IMR-90 (cell line): Measurements from ENCODE around the gene SMARCD1. TPM values are rescaled to one million over a fixed set of nuclear protein-coding genes. Genes with fewer than 3 reads are reported as not detected.

ENCODE experiments used
- ATAC-seq: fragments of 200-7000 bp; cut with Tn5 transposase; 2 replicates; pipeline ENCODE4 v1.9.1; 2020; ENCODE audit warnings: low read depth, mild to moderate bottlenecking, moderate library complexity
- BruUV-seq: library from RNA; stranded (reverse); fragments of 400-500 nt; replicated peaks from 2 replicates; lab custom pipeline; 2021; lab: Mats Ljungman, UMichigan
- CTCF ChIA-PET: fragments of 300-600 bp; formaldehyde crosslinking; extraction: SDS; loops from one replicate; lab custom pipeline; 2021; ENCODE audit warnings: antibody characterized with exemption; lab: Yijun Ruan, JAX
- POLR2A ChIA-PET: fragments of 300-600 bp; sonication (Branson Sonifier 250); formaldehyde crosslinking; loops from one replicate; lab custom pipeline; 2022; ENCODE audit warnings: antibody characterized with exemption; ENCODE audit not compliant: unreplicated experiment; lab: Charles Lee
- DNase-seq: peaks from one replicate; pipeline ENCODE4 v3.0.0; 2013
- H2AFZ ChIP-seq: replicated peaks from 2 replicates; pipeline ENCODE3; 2013; ENCODE audit warnings: low read length, mild to moderate bottlenecking; ENCODE audit not compliant: poor library complexity
- H2AK5ac ChIP-seq: 2 replicates; pipeline ENCODE4 v1.6.1; 2013; ENCODE audit warnings: low read depth, low read length, inconsistent platforms
- H2AK9ac ChIP-seq: replicated peaks from 2 replicates; pipeline ENCODE3; 2013; ENCODE audit warnings: mild to moderate bottlenecking, low read depth, low read length, moderate library complexity; ENCODE audit not compliant: poor library complexity
- H2BK120ac ChIP-seq: 2 replicates; pipeline ENCODE4 v1.6.1; 2013; ENCODE audit warnings: low read depth, low read length, inconsistent platforms
- H2BK15ac ChIP-seq: 3 replicates; pipeline ENCODE4 v1.6.1; 2013; ENCODE audit warnings: low read depth, low read length, inconsistent platforms
- H2BK20ac ChIP-seq: 2 replicates; pipeline ENCODE4 v1.6.1; 2013; ENCODE audit warnings: low read depth, mild to moderate bottlenecking, inconsistent platforms, low read length, moderate library complexity
- H2BK5ac ChIP-seq: 2 replicates; pipeline ENCODE4 v1.6.1; 2013; ENCODE audit warnings: mild to moderate bottlenecking, low read depth, low read length, inconsistent platforms; ENCODE audit not compliant: poor library complexity, severe bottlenecking
- H3K14ac ChIP-seq: replicated peaks from 2 replicates; pipeline ENCODE4 v1.6.1; 2013; ENCODE audit warnings: low read depth, low read length, inconsistent platforms
- H3K18ac ChIP-seq: 2 replicates; pipeline ENCODE4 v1.6.1; 2013; ENCODE audit warnings: low read depth, low read length, control low read depth
- H3K23ac ChIP-seq: 2 replicates; pipeline ENCODE4 v1.6.1; 2013; ENCODE audit warnings: low read depth, low read length, inconsistent platforms
- H3K27ac ChIP-seq: 2 replicates; pipeline ENCODE4 v1.5.1; 2013; ENCODE audit warnings: mild to moderate bottlenecking, control low read depth, low read length; ENCODE audit not compliant: insufficient read depth
- H3K27me3 ChIP-seq: 2 replicates; pipeline ENCODE4 v1.6.1; 2013; ENCODE audit warnings: low read length; ENCODE audit not compliant: control insufficient read depth, insufficient read depth
- H3K36me3 ChIP-seq: 2 replicates; pipeline ENCODE4 v1.6.1; 2013; ENCODE audit warnings: low read length, mixed read lengths; ENCODE audit not compliant: control insufficient read depth, insufficient read depth
- H3K4ac ChIP-seq: 2 replicates; pipeline ENCODE4 v1.6.1; 2013; ENCODE audit warnings: low read depth, low read length, inconsistent platforms
- H3K4me1 ChIP-seq: 2 replicates; pipeline ENCODE4 v1.6.1; 2013; ENCODE audit warnings: low read length, mixed read lengths; ENCODE audit not compliant: control insufficient read depth, insufficient read depth
- H3K4me2 ChIP-seq: 2 replicates; pipeline ENCODE4 v1.6.1; 2013; ENCODE audit warnings: low read depth, mild to moderate bottlenecking, control low read depth, low read length, moderate library complexity
- H3K4me3 ChIP-seq: 2 replicates; pipeline ENCODE4 v1.5.1; 2013; ENCODE audit warnings: low read depth, mild to moderate bottlenecking, control low read depth, low read length, moderate library complexity; ENCODE audit not compliant: insufficient read depth
- H3K56ac ChIP-seq: 2 replicates; pipeline ENCODE4 v1.6.1; 2013; ENCODE audit warnings: low read length, inconsistent platforms; ENCODE audit not compliant: insufficient read depth; ENCODE audit errors: extremely low read depth
- H3K79me1 ChIP-seq, 2 experiments: 2 replicates each; pipeline ENCODE4 v1.6.1; 2013; ENCODE audit warnings: low read length in 2 of 2, inconsistent platforms in 1 of 2, low read depth in 1 of 2
- H3K9ac ChIP-seq: 2 replicates; pipeline ENCODE4 v1.6.1; 2013; ENCODE audit warnings: low read depth, low read length, control low read depth
- H3K9me1 ChIP-seq: 2 replicates; pipeline ENCODE4 v1.6.1; 2013; ENCODE audit warnings: low read length, inconsistent platforms; ENCODE audit not compliant: insufficient read depth
- H3K9me3 ChIP-seq: 2 replicates; pipeline ENCODE4 v1.6.1; 2013; ENCODE audit warnings: low read length; ENCODE audit not compliant: control insufficient read depth, insufficient read depth
- H4K20me1 ChIP-seq: 2 replicates; pipeline ENCODE4 v1.6.1; 2013; ENCODE audit warnings: low read length, inconsistent platforms; ENCODE audit not compliant: insufficient read depth
- H4K5ac ChIP-seq: 2 replicates; pipeline ENCODE4 v1.6.1; 2013; ENCODE audit warnings: mild to moderate bottlenecking, low read depth, low read length, control low read depth
- H4K8ac ChIP-seq, 2 experiments: 2 replicates each; pipeline ENCODE4 v1.6.1; 2013; ENCODE audit warnings: low read depth in 2 of 2, low read length in 2 of 2, control low read depth in 1 of 2, inconsistent platforms in 1 of 2
- H4K91ac ChIP-seq: 2 replicates; pipeline ENCODE4 v1.6.1; 2013; ENCODE audit warnings: low read depth, low read length, inconsistent platforms; ENCODE audit not compliant: insufficient read depth
- BHLHE40 ChIP-seq: fragments of 150-350 bp; IDR thresholded peaks from 2 replicates; pipeline ENCODE4 v1.6.1; 2016; ENCODE audit warnings: mild to moderate bottlenecking, low read depth, low read length
- CEBPB ChIP-seq: IDR thresholded peaks from 2 replicates; pipeline ENCODE4 v1.6.1; 2012; ENCODE audit warnings: low read depth, low read length, improper control_type of control experiment
- CHD1 ChIP-seq: IDR thresholded peaks from 2 replicates; pipeline ENCODE4 v1.6.1; 2012; ENCODE audit warnings: low read depth, low read length, improper control_type of control experiment
- FOS ChIP-seq: fragments of 150-350 bp; IDR thresholded peaks from 2 replicates; pipeline ENCODE4 v1.6.1; 2016; ENCODE audit warnings: low read depth, low read length
- MAFK ChIP-seq: IDR thresholded peaks from 2 replicates; pipeline ENCODE4 v1.6.1; 2012; ENCODE audit warnings: low read depth, low read length, improper control_type of control experiment
- MAZ ChIP-seq: IDR thresholded peaks from 2 replicates; pipeline ENCODE4 v1.6.1; 2012; ENCODE audit warnings: low read depth, mild to moderate bottlenecking, low read length, improper control_type of control experiment, moderate library complexity, borderline replicate concordance
- MXI1 ChIP-seq: IDR thresholded peaks from 2 replicates; pipeline ENCODE4 v1.6.1; 2012; ENCODE audit warnings: low read depth, mild to moderate bottlenecking, low read length, moderate library complexity, borderline replicate concordance
- NFE2L2 ChIP-seq: fragments of 150-350 bp; IDR thresholded peaks from 2 replicates; pipeline ENCODE4 v1.6.1; 2016; ENCODE audit warnings: low read depth, mild to moderate bottlenecking, low read length
- POLR2A ChIP-seq: IDR thresholded peaks from 2 replicates; pipeline ENCODE4 v1.6.1; 2012; ENCODE audit warnings: mild to moderate bottlenecking, low read depth, low read length
- RAD21 ChIP-seq: IDR thresholded peaks from 2 replicates; pipeline ENCODE4 v1.6.1; 2012; ENCODE audit warnings: low read length, improper control_type of control experiment
- RCOR1 ChIP-seq: IDR thresholded peaks from 2 replicates; pipeline ENCODE4 v1.6.1; 2012; ENCODE audit warnings: mild to moderate bottlenecking, low read length, improper control_type of control experiment; ENCODE audit not compliant: insufficient replicate concordance
- RFX5 ChIP-seq: IDR thresholded peaks from 2 replicates; pipeline ENCODE4 v1.8.0; 2012; ENCODE audit warnings: low read depth, mild to moderate bottlenecking, low read length, moderate library complexity
- SMC3 ChIP-seq: fragments of 150-350 bp; IDR thresholded peaks from 2 replicates; pipeline ENCODE4 v1.6.1; 2016; ENCODE audit warnings: low read depth, mild to moderate bottlenecking, antibody characterized with exemption, low read length, moderate library complexity
- WGBS, 2 experiments: methylation state at CpG; one replicate each; pipeline versions ENCODE4 v1.1.5 to v1.1.7; 2013; ENCODE audit warnings: missing lambda C conversion rate in 2 of 2; ENCODE audit not compliant: insufficient read length in 1 of 2; ENCODE audit errors: extremely low coverage in 2 of 2; 5-methylcytosine and 5-hydroxymethylcytosine counted together
- dilution Hi-C: fragments of 300-500 bp; cut with HindIII; formaldehyde crosslinking; loops from one replicate; pipeline ENCODE4 v1.14.3; 2018; ENCODE audit warnings: low sequenced_read_pairs; ENCODE audit not compliant: unreplicated experiment
- in situ Hi-C: fragments of 300-500 bp; cut with MboI; formaldehyde crosslinking; loops from 3 replicates; pipeline ENCODE4 v1.14.3; 2019; ENCODE audit warnings: low sequenced_read_pairs, inconsistent platforms, mixed read lengths
- intact Hi-C: fragments of 100-400 bp; cut with micrococcal nuclease; formaldehyde crosslinking; loops from 2 replicates; pipeline ENCODE4 v1.10.0; 2022
- polyA plus RNA-seq, 3 experiments: library from polyadenylated mRNA; depleted of rRNA; stranded (reverse); fragments of >200 nt; gene quantifications; 2 replicates each; pipeline ENCODE4 v1.2.3, GENCODE V29; 2012; ENCODE audit warnings: low replicate concordance in 1 of 3
- total RNA-seq: library from RNA; depleted of rRNA; stranded (reverse); fragments of >200 nt; gene quantifications from 2 replicates; pipeline ENCODE4 v1.2.3, GENCODE V29; 2012
- TF ChIP-seq, protein P1 (sequence below): fragments of 150-350 bp; IDR thresholded peaks from 2 replicates; pipeline ENCODE4 v1.6.1; 2017; ENCODE audit warnings: mild to moderate bottlenecking, antibody characterized with exemption, low read length, low read depth
- TF ChIP-seq, protein P2 (sequence below): conservative IDR thresholded peaks from 2 replicates; pipeline ENCODE4 v1.5.1; 2012; ENCODE audit warnings: mild to moderate bottlenecking, low read depth, low read length, improper control_type of control experiment
- TF ChIP-seq, protein P3 (sequence below): fragments of 150-350 bp; IDR thresholded peaks from 2 replicates; pipeline ENCODE4 v1.6.1; 2016; ENCODE audit warnings: low read depth, mild to moderate bottlenecking, low read length, moderate library complexity, borderline replicate concordance

SMARCD1 gene
- total and polyA plus RNA-seq, 2 of the 4 experiments (the other 2 are of a cell fraction) = 28.1 to 47.9 TPM

DNA sequence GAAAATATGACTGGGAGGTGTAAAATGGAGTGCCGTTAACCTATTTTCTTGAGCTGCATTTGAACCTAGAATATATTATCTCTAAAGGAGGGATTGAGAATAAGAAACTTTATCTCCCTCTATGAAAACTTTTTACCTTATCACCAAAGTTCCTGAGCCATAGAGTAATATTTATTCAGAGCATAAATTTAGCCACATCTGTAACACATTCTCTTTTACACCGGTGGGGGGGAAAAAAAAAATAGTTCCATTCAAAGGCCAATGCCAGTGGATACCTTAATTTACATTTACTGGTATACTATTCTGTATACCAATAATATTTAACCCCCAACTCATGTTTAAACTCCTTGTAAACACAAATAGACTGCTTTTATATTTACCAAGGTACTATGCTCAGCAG is 60.3 kb downstream of the SMARCD1 start:
- Histone ChIP-seq H2BK20ac (no peak overlapping the region), H3K9me1 (peaks cover 5% of the 10 kb centered on the region; the same call in 1 of the 2 replicates), H3K9me3 (no peaks in the 10 kb centered on the region), H4K8ac (no peak overlapping the region), H3K18ac (no peak overlapping the region), H3K79me1 (peaks cover 16 to 61% of the 10 kb centered on the region in 2 experiments), H2AFZ (no peak overlapping the region), H3K4ac (no peak overlapping the region), H3K9ac (no peak overlapping the region), H3K4me3 (no peak overlapping the region), H3K4me1 (peaks cover 3% of the 10 kb centered on the region; the same call in 1 of the 2 replicates), H2BK120ac (no peak overlapping the region), H3K23ac (no peak overlapping the region), H3K27ac (no peak overlapping the region), H2BK15ac (no peak overlapping the region), H4K5ac (no peak overlapping the region), H4K91ac (no peak overlapping the region), H3K27me3 (no peaks in the 10 kb centered on the region), H2AK5ac (no peak overlapping the region), H2BK5ac (no peak overlapping the region), H4K20me1 (0 out of 2 replicates have a peak, but pooled peaks cover under 1% of the 10 kb centered on the region), H3K56ac (no peak overlapping the region), H3K14ac (no peak overlapping the region), H3K36me3 (peaks cover 11% of the 10 kb centered on the region), H2AK9ac (no peak overlapping the region), H3K4me2 (no peak overlapping the region)
- ChIA-PET POLR2A (no interaction called here), CTCF (no interaction called here)
- dilution Hi-C loops = no loop called here
- ATAC-seq (no peak), DNase-seq (no peak)
- TF ChIP-seq RAD21 (no peak), SMC3 (no peak), RCOR1 (no peak), MXI1 (no peak), FOS (no peak), POLR2A (no peak), NFE2L2 (no peak), MAFK (no peak), RFX5 (no peak), BHLHE40 (no peak), CEBPB (no peak), CHD1 (no peak), MAZ (no peak)
- TF ChIP-seq, protein P1, sequence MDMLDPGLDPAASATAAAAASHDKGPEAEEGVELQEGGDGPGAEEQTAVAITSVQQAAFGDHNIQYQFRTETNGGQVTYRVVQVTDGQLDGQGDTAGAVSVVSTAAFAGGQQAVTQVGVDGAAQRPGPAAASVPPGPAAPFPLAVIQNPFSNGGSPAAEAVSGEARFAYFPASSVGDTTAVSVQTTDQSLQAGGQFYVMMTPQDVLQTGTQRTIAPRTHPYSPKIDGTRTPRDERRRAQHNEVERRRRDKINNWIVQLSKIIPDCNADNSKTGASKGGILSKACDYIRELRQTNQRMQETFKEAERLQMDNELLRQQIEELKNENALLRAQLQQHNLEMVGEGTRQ = no peak
- TF ChIP-seq, protein P2, sequence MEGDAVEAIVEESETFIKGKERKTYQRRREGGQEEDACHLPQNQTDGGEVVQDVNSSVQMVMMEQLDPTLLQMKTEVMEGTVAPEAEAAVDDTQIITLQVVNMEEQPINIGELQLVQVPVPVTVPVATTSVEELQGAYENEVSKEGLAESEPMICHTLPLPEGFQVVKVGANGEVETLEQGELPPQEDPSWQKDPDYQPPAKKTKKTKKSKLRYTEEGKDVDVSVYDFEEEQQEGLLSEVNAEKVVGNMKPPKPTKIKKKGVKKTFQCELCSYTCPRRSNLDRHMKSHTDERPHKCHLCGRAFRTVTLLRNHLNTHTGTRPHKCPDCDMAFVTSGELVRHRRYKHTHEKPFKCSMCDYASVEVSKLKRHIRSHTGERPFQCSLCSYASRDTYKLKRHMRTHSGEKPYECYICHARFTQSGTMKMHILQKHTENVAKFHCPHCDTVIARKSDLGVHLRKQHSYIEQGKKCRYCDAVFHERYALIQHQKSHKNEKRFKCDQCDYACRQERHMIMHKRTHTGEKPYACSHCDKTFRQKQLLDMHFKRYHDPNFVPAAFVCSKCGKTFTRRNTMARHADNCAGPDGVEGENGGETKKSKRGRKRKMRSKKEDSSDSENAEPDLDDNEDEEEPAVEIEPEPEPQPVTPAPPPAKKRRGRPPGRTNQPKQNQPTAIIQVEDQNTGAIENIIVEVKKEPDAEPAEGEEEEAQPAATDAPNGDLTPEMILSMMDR = no peak
- TF ChIP-seq, protein P3, sequence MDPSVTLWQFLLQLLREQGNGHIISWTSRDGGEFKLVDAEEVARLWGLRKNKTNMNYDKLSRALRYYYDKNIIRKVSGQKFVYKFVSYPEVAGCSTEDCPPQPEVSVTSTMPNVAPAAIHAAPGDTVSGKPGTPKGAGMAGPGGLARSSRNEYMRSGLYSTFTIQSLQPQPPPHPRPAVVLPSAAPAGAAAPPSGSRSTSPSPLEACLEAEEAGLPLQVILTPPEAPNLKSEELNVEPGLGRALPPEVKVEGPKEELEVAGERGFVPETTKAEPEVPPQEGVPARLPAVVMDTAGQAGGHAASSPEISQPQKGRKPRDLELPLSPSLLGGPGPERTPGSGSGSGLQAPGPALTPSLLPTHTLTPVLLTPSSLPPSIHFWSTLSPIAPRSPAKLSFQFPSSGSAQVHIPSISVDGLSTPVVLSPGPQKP = no peak
- BruUV-seq = no TSS peak
- in situ Hi-C loops = no loop called here
- intact Hi-C loops = no loop called here
- WGBS, 2 experiments = no CpG with 5 or more reads among the region's 2 CpGs
